GM12878 (cell line): ENCODE results near the gene FLII.

Source experiments
- BACH1 ChIP-seq: fragments of 450-650 bp; IDR thresholded peaks from 2 replicates; pipeline ENCODE4 v1.6.1; 2017; ENCODE audit warnings: mild to moderate bottlenecking, borderline replicate concordance
- CREM ChIP-seq: IDR thresholded peaks from 2 replicates; pipeline ENCODE4 v1.6.1; 2014; ENCODE audit warnings: antibody characterized with exemption, low read depth
- CTCF ChIP-seq, 3 experiments: IDR thresholded peaks in 2 of 3; conservative IDR thresholded peaks in 1 of 3; 2 replicates each; pipeline ENCODE4 v1.5.1; 2011; ENCODE audit warnings: low read depth in 3 of 3, low read length in 3 of 3, mild to moderate bottlenecking in 3 of 3, control low read depth in 2 of 3, moderate library complexity in 2 of 3, inconsistent platforms in 1 of 3, mixed read lengths in 1 of 3; ENCODE audit not compliant: control insufficient read depth in 2 of 3, insufficient read depth in 1 of 3; ENCODE audit errors: extremely low read depth in 1 of 3
- KAT2A ChIP-seq: conservative IDR thresholded peaks from 2 replicates; pipeline ENCODE4 v1.6.1; 2011; ENCODE audit warnings: low read depth, low read length; ENCODE audit not compliant: control insufficient read depth
- MAX ChIP-seq: IDR thresholded peaks from 2 replicates; pipeline ENCODE4 v1.6.1; 2012; ENCODE audit warnings: low read depth, low read length, improper control_type of control experiment
- NR2C2 ChIP-seq: IDR thresholded peaks from 2 replicates; pipeline ENCODE4 v1.6.1; 2011; ENCODE audit warnings: borderline replicate concordance, low read depth; ENCODE audit not compliant: control insufficient read depth, insufficient read length
- POLR2A ChIP-seq: IDR thresholded peaks from 2 replicates; pipeline ENCODE4 v1.6.1; 2011; ENCODE audit warnings: low read depth, mild to moderate bottlenecking, low read length
- POLR2AphosphoS2 ChIP-seq: IDR thresholded peaks from 2 replicates; pipeline ENCODE4 v1.6.1; 2011; ENCODE audit warnings: low read depth, mild to moderate bottlenecking, low read length, improper control_type of control experiment, moderate library complexity
- RELA ChIP-seq: fragments of 450-650 bp; IDR thresholded peaks from 2 replicates; pipeline ENCODE4 v1.8.0; 2014; ENCODE audit warnings: borderline replicate concordance; ENCODE audit not compliant: partially characterized antibody
- RFX5 ChIP-seq: IDR thresholded peaks from 2 replicates; pipeline ENCODE4 v1.6.1; 2011; ENCODE audit warnings: low read depth, low read length, improper control_type of control experiment
- USF1 ChIP-seq: IDR thresholded peaks from 2 replicates; pipeline ENCODE4 v1.6.1; 2011; ENCODE audit warnings: borderline replicate concordance, low read depth, mild to moderate bottlenecking, moderate library complexity, mixed read lengths, low read length; ENCODE audit not compliant: insufficient read depth; ENCODE audit errors: extremely low read length
- ZBTB40 ChIP-seq: fragments of 450-650 bp; IDR thresholded peaks from 2 replicates; pipeline ENCODE4 v1.6.1; 2016; ENCODE audit warnings: mild to moderate bottlenecking, moderate library complexity, borderline replicate concordance
- ZNF24 ChIP-seq: fragments of 450-650 bp; IDR thresholded peaks from 2 replicates; pipeline ENCODE4 v1.6.1; 2017; ENCODE audit warnings: antibody characterized with exemption, mild to moderate bottlenecking

- no peak for TF ChIP-seq ZNF24
- no peak for TF ChIP-seq USF1
- peak; percentile 19; the same call in 1 of the 2 replicates for TF ChIP-seq POLR2A
- no peak for TF ChIP-seq NR2C2
- TF ChIP-seq BACH1 = no peak
- TF ChIP-seq CTCF (IDR thresholded peaks at IDR 0.05 in 2 of 3, conservative IDR thresholded peaks at IDR 0.05 in 1 of 3; ENCODE audit: control insufficient read depth in 2 of 3, extremely low read depth in 1 of 3, insufficient read depth in 1 of 3, low read depth in 3 of 3, low read length in 3 of 3) = no peak
- no peak for TF ChIP-seq CREM
- TF ChIP-seq MAX = no peak
- no peak for TF ChIP-seq POLR2AphosphoS2
- no peak for TF ChIP-seq RELA
- no peak for TF ChIP-seq ZBTB40
- TF ChIP-seq KAT2A = no peak
- TF ChIP-seq RFX5 = no peak
These were observed 7.8 kb downstream of the FLII start for GRCh38 chr17:18250708-18251107.
